ENCODE measurements around the gene PTMS.

The PTMS gene

DNA sequence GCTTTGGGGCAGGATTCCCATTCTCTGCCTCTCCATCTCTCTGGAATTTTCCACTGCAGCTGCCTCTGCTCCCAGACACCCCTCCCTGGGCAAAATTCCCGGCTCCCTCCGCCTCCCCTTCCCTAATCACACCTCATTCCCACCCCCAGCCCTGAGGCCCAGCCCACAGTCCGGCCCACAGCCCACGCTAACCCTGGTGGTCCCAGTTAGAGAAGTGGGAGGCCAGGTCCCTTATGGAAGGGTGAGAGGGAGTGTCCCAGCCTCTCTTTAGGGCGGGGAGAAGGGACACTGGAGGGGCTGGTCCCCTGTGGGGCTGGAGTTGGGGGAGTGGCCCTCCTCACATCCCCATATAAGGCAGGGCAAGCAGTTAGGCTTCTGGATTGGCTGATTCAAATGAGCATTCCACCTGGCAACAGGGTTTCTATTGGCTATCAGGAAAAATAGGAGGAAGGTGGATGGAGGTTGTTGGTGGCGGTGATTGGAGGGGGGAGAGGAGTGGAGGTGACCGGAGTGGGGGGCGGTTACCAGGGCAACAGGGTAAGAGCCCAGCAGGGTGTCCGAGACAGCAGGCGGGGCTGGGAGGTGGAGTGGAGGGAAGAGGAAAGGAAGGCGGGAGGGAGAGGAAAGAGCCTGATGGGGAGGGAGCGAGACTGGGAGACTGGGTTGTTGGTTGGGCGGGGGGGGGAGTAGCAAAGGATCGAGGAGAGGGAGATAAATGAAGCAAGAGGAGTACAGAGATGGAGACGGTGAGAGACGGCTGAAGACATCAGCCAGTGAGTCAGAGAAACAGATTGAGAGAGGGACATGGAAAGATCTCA lies 1.9 kb upstream of the PTMS start:
- Histone ChIP-seq H3K36me3 (ENCODE audit: control insufficient read depth, insufficient read depth, low read length) (no peaks in the 10 kb centered on the region), H3K9me3 (ENCODE audit: control insufficient read depth, low read length) (no peaks in the 10 kb centered on the region), H3K79me2 (peaks cover 5% of the 10 kb centered on the region), H3K4me3 (ENCODE audit: low read depth, low read length) (peak overlapping the region; percentile 63), H3K27me3 (ENCODE audit: control insufficient read depth, insufficient read depth, low read length) (no peaks in the 10 kb centered on the region), H3K9ac (peak overlapping the region; percentile 13), H3K27ac (peak overlapping the region; percentile 97), H3K4me2 (ENCODE audit: low read length) (peak overlapping the region; percentile 52), H3K4me1 (peaks cover 29% of the 10 kb centered on the region), H2AFZ (peak overlapping the region; percentile 80)
- TF ChIP-seq, protein P1, sequence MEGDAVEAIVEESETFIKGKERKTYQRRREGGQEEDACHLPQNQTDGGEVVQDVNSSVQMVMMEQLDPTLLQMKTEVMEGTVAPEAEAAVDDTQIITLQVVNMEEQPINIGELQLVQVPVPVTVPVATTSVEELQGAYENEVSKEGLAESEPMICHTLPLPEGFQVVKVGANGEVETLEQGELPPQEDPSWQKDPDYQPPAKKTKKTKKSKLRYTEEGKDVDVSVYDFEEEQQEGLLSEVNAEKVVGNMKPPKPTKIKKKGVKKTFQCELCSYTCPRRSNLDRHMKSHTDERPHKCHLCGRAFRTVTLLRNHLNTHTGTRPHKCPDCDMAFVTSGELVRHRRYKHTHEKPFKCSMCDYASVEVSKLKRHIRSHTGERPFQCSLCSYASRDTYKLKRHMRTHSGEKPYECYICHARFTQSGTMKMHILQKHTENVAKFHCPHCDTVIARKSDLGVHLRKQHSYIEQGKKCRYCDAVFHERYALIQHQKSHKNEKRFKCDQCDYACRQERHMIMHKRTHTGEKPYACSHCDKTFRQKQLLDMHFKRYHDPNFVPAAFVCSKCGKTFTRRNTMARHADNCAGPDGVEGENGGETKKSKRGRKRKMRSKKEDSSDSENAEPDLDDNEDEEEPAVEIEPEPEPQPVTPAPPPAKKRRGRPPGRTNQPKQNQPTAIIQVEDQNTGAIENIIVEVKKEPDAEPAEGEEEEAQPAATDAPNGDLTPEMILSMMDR (IDR thresholded peaks at IDR 0.05) = no peak

DNA sequence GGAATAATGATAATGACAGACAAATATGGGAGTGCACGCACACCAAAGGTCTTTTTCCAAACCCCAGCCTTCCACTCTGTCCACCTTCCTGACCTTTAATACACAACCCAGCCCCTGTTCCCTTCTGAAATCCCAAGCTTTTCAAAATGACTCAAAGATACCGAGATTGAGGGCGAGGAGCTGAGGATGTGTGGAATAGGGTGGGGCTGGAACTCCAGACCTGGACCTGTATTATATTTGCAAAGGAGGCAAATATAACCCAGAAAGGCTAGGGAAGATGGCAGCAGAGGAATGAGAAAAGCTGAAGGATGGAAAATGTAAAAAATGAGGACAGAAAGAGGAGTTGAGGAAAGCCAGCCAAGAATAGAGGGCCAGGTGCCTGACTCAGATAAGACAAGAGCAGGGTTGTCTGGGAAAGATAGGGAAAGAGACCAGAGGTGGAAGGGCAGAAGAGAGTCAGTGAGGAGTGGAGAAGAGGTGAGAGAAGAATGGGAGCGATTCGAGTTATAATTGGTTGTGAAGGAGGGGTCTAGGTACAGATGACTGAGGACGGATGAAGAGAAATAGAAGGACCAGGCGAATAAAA lies 1.0 kb upstream of the PTMS start:
- Histone ChIP-seq H3K27me3 (ENCODE audit: control insufficient read depth, insufficient read depth, low read length) (no peaks in the 10 kb centered on the region), H3K4me1 (peaks cover 35% of the 10 kb centered on the region), H3K9me3 (ENCODE audit: control insufficient read depth, low read length) (no peaks in the 10 kb centered on the region), H3K79me2 (peaks cover 5% of the 10 kb centered on the region), H3K4me2 (ENCODE audit: low read length) (peak overlapping the region; percentile 91), H3K9ac (no peak overlapping the region), H3K4me3 (ENCODE audit: low read depth, low read length) (peak overlapping the region; percentile 63), H2AFZ (peak overlapping the region; percentile 80), H3K27ac (peak overlapping the region; percentile 97), H3K36me3 (ENCODE audit: control insufficient read depth, insufficient read depth, low read length) (no peaks in the 10 kb centered on the region)
- TF ChIP-seq, protein P1 (IDR thresholded peaks at IDR 0.05) = no peak

DNA sequence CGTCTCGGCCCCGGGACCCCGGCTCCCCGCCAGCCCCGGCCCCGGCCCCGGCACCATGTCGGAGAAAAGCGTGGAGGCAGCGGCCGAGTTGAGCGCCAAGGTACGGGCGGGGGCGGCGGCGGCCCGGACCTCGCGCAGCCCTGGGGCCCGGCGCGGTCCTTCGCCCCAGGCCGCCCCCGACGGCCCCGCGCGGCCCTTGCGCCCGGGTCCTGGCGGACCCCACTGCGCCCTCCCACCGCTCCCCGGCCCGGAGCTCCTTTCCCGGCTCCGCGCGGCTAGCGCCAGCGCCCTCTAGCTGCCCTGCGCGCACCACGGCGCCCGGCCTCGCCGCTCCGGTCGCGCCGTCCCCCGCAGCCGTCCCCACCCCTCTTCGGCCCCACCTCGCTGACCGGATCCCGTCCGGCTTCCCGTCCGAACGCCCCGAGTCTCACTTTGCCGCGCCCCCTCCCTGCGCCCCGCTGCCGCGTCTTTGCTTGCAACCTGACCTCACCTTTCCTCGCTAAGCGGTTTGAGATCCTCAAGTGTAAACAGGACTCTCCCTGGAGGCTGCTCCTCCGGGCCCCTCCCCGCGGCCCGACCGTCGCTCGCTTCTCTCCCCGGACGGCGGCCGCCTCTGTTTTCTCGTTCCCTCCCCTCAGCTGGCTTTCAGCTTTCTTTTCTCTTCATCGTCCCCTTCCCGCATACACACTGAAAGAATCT lies 637 bp downstream of the PTMS start:
- TF ChIP-seq, protein P1 (IDR thresholded peaks at IDR 0.05) = peak; percentile 76

DNA sequence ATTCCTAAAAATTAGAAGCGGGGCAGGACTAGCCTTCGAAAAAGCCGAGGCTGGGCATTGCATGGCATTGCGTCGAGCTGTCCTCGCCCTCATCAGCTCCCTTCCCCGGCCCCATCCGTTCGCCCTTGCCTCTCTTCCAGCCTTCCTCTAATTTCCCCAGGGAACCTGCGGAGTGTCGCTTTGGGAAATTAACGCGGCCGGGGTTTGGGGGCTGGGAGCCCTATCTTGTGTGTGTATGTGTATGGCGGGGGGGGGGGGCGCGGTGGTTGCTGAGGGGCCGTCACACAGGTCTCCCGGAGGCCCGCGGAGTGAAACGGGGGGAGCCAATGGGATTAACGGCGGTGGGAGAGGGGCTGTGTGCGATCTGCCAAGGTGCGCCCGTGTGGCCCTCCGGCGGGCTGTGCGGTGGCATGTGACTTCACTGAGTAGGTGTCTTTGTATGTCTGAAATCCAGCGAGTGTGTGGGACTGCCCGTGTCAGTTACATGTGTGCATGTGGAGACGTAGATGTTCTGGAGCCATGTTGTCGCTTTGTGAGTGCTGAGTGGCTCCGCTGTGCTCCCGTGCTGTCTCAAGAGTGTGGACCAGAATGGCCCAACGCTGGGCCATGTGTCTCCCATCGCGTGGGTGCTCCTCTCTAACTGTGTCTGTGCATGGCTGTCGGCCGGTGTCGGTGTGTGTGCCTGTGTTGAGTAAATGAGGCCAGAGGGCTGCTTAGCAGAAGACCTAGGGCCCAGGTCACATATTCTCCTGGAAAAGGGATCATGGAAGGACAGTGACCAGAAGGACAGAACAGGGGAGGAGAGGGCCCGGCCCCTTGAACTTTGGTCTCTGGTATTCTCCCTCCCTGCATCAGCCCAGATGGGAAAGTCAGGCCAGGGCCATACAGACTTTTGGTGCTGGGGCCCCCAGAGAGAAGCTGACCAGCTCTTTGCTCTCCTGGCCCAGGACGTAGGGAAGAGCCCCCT lies 1.5 kb downstream of the PTMS start:
- peak overlapping the region; percentile 97 for H3K9ac ChIP-seq
- peak overlapping the region; percentile 28 for H2AFZ ChIP-seq
- peak overlapping the region; percentile 91 for H3K27ac ChIP-seq
- H3K27me3 ChIP-seq (ENCODE audit: control insufficient read depth, insufficient read depth, low read length) = no peaks in the 10 kb centered on the region
- TF ChIP-seq, protein P1 (IDR thresholded peaks at IDR 0.05) = no peak
- H3K4me1 ChIP-seq = peaks cover 42% of the 10 kb centered on the region
- peak overlapping the region; percentile 71 for H3K4me3 ChIP-seq (ENCODE audit: low read depth, low read length)
- no peaks in the 10 kb centered on the region for H3K9me3 ChIP-seq (ENCODE audit: control insufficient read depth, low read length)
- no peaks in the 10 kb centered on the region for H3K36me3 ChIP-seq (ENCODE audit: control insufficient read depth, insufficient read depth, low read length)
- peak overlapping the region; percentile 69 for H3K4me2 ChIP-seq (ENCODE audit: low read length)
- peaks cover 5% of the 10 kb centered on the region for H3K79me2 ChIP-seq

More for the DNA sequence above, 637 bp downstream of the PTMS start:
- Histone ChIP-seq H3K36me3 (ENCODE audit: control insufficient read depth, insufficient read depth, low read length) (no peaks in the 10 kb centered on the region), H3K4me3 (ENCODE audit: low read depth, low read length) (peak overlapping the region; percentile 71), H3K4me2 (ENCODE audit: low read length) (peak overlapping the region; percentile 69), H3K27ac (peak overlapping the region; percentile 91), H3K9me3 (ENCODE audit: control insufficient read depth, low read length) (no peaks in the 10 kb centered on the region), H3K4me1 (peaks cover 42% of the 10 kb centered on the region), H3K27me3 (ENCODE audit: control insufficient read depth, insufficient read depth, low read length) (no peaks in the 10 kb centered on the region), H3K79me2 (peaks cover 5% of the 10 kb centered on the region), H2AFZ (peak overlapping the region; percentile 28), H3K9ac (peak overlapping the region; percentile 97)

All from parathyroid adenoma (tissue), 2 donors.